Stimulated activated CD4-positive, alpha-beta T cell treated with anti-CD3 and anti-CD28 coated beads, Interleukin-1b, Interleukin-23, amount 100 ng/mL, for 4 hours (primary cell): Measurements from ENCODE around the gene TRIM47.

ENCODE experiments used
- DNase-seq, 2 donors: peaks; one replicate each; pipeline ENCODE4 v3.0.0-alpha.2; 2020; ENCODE audit warnings: low read depth in 2 of 2

The TRIM47 gene

DNA sequence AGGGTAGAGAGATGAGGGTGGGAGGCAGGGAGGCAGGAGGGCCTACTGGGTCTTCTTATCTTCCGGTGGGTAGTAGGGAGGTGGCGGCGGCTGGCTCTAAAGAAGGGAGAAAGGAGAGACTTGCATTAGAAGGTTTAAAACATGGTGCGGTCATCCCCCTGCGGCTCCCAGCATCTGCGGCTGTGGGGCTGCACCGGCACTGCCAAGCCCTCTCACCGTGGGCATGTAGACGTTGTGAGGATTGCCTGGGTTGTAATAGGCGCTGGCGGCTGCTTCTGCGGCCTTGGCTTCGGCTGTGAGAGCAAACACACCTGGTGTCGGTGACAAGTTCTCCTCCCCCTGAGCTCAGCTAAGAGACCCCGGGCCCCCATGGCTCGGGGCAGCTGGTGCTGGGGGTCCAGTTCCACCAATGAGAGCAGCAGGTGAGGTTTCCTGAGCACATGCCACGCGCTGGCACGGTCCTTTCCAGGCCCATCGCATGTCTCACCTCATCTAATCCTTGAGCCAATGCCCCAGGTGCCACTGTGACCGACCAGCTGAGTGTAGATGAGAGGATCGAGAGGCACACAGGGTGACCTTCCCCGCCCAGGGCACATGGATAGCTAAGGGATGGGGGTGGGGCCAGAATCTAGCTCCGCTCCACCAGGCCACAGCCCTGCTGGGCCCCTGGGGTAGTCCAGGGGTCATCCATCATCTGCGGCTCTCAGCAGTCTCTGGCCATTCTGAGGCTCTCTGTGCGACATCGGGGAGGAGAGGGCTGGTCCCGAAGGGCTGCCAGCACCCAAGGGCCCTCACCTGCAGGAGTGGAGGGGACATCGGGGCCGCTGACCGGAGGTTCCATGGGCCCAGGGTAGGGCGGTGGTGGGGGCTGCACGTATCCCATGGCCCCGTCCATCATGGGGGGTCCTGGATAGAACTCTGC, 31.4 kb downstream of the TRIM47 start:
- no peak for DNase-seq

DNA sequence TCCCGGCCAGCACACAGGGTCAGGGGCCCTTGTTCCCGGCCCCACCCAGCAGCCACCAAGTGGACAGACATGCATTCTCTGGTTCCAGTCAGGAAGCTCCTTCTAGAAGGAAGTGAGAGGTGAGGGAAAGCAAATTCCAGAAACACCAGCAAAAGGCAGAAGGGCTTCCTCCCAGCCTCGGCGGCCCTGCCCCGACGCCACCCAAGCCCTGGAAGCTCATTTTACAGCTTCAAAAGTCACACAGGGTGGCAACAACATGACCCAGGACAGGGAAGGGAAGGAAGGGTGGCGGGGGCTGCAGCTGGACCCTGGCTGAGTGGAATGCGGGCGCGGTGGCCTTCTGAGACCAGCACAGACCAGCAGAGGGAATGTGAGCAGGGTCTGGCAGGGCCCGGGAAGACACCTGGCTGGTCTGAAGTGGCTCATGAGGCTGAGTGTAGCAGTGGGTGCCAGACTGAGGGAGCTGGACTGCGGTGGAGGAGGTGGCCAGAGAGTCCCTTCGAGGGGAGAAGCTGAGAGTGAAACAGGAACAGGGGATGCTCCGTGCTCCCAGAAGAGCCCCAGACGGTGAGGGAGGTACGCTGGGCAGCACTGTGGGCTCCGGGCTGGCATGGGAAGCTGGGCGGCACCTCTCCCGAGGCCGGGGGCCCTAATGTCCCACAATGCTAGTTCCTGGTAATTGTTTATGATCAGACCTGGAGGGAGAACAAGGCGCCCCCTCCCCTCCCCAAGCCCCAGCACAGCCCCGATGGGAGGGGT, 32.3 kb downstream of the TRIM47 start:
- DNase-seq: no peak

DNA sequence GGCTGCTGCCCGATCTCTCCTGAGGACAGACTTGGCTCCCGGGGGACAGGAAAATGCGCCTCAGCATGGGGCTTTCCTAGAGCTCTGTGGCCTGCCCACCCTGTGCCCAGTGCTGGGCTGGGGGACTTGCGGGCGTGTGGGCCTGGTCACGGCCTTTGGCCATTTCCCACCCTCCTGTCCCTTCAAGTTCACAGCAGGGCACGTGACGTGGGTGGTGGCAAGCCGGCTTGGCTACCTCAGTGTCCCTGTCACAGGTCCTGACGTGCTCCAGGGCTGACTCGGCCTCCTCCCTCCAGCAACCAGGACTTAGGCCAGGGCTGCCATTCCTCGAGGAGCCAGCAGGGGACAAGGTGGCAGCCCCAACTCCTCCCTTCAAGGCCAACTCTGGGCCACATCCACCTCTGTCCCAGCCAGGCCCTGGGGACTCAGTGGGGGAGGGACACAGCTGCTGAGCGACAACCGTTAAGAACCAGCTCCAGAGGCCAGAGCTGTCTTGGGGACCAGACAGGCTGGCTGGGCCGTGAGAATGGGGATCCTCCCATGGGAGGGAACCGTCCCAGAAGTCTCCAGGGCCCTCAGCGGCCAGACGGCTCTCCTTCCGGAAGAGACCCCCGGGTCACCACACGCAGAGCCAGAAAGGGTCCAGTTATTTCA, 33.2 kb downstream of the TRIM47 start:
- peak; percentile 39 to 57 for DNase-seq

DNA sequence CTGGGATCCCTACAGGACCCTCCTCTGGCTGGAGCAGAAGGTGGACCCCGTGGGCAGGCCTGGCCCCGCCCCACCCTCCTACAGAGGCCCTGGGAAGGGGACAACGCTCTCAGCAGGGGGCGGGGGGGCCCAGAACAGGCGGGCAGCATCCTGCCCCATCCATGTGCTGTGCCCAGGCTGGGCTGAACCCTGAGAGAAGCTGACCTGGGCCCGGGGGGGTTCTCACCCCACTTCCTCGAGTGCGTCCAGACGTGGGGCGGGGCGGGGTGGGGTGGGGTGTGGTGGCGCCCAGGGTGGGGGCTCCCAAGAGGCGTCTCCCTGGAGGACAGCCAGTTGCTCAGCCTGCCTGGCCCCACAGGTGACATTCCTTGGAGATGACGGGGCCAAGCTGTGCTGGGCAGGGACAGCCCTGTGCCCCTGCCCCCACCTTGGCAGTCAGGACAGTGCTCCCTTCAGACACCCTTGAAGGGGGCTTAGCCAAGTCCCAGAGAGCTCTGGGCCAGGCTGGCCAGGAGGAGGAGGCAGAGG, 33.8 kb downstream of the TRIM47 start:
- DNase-seq: no peak

DNA sequence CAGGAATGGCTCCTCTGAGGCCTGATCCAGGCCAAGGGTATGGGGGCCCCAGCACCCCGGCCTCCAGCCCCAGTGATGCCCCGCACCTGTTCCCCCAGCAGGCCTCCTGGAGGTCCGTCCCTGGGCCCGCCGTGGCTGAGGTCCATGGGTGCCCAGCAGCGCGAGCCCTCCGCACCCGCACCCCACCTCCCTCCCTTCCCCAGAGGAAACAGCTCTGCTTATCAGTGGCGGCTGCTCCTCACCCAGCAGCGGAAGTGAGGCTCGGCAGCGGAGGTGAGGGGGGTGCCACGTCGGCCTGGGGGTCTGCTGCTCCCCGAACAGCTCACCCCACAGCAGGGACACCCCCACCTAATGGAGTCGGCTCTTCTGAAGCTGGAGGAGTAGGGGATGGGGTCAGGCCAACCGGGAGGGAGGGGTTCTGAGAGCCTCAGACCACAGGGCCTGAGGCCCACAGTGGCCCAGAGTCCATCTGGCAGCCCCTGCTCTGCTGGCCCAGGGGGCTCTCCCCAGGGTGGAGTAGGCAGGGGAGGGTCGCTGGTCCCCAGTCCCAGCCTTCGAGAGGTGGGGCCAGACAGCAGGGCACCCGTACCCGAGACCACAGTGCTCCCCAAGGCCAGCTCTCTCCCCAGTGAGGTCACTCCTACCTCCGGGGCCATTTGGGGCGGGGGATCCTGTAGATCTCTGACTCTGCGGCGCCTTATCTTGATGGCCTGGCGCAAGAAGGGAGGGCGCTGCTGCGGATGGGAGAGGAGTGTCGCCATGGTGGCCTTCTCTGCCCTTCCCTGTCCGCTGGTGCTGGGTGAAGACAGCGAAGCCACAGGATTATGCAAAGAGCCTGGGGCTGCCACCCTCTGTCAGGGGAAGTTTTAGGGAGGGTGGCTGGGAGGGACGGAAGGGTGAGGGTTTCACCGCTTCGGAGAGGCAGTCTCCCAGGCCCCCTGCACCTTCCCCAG, 34.5 kb downstream of the TRIM47 start, which contains the start of gene UNC13D:
UNC13D (minus strand) TSS at position 828 of the 953 bp plus-strand sequence; CDS start at position 761, 67 bp downstream.
- DNase-seq: peak; percentile 41 to 51

DNA sequence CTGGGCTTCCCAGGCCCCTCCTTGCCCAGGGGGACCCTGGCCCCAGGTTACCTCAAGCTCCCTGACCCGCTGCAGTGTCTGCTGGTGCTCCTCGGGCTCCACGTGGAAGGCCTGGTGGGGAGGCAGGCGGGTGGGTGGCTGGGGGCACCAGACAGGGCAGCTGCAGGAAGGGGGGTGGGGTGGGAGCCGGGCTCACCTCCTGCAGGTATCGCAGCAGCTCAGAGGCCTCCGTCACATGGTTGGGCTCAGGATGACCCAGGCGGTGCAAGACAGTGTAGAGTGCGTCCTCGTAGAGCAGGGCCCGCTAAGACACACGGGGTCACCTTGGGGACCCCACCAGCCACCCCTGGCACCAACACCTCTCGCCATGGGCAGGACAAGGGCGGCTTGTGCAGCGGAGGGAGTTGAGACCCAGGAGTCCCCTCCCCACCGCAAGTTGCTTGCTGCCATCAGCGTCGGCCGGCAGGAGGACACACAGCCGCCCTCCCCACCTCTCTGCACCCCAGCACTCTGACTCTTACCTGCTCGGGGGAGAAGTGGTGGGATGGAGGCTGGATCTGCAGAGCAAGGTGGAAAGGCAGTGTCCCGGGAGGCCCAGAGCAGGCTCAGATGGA, 35.3 kb downstream of the TRIM47 start:
- no peak for DNase-seq

- no peak for DNase-seq
These were observed 36.0 kb downstream of the TRIM47 start for GRCh38 chr17:75842411-75842810.

DNA sequence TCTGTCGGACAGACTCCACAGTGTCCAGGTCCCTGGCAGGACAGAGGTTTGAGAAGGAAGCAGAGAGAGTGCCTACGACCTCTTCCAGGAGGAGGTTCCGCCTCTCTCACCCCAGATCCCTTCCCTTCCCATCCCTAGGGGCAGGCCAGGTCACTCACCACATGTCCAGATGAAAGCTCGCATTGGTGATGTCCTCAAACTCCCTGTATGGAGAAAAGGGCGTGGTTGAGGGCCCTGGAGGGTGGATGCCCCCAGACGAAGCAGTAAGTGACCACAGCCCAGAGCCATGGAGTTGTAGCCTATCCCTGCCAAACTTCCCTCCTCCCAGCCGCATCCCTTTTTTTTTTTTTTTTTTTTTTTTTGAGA, 37.6 kb downstream of the TRIM47 start:
- no peak for DNase-seq

GRCh38 chr17:75839942-75840798, 38.2 kb downstream of the TRIM47 start:
- no peak for DNase-seq

GRCh38 chr17:75838410-75838809, 40.0 kb downstream of the TRIM47 start:
- DNase-seq: no peak

DNA sequence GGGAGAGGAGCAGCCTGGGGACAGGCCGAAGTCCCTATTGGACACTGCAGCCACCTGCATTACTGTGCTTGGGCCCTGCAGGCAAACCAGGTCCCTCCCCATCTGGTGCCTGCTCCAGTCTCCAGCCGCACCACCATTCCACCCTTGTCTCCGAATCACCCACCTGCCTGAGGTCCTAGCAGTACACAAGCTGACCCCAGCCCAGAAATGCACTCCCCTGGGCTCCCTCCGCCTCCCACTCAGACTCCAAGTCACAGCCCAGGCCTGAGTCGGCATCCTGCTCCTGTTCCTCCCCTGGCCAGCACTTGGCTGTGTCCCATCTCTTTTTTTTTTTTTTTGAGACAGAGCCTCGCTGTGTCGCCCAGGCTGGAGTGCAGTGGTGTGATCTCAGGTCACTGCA, 40.5 kb downstream of the TRIM47 start:
- no peak for DNase-seq

GRCh38 chr17:75836605-75837004, 41.8 kb downstream of the TRIM47 start:
- DNase-seq: no peak

- no peak for DNase-seq
These were observed 42.8 kb downstream of the TRIM47 start for GRCh38 chr17:75835654-75835987.

- DNase-seq: no peak
These were observed 43.3 kb downstream of the TRIM47 start for GRCh38 chr17:75834928-75835653.

DNA sequence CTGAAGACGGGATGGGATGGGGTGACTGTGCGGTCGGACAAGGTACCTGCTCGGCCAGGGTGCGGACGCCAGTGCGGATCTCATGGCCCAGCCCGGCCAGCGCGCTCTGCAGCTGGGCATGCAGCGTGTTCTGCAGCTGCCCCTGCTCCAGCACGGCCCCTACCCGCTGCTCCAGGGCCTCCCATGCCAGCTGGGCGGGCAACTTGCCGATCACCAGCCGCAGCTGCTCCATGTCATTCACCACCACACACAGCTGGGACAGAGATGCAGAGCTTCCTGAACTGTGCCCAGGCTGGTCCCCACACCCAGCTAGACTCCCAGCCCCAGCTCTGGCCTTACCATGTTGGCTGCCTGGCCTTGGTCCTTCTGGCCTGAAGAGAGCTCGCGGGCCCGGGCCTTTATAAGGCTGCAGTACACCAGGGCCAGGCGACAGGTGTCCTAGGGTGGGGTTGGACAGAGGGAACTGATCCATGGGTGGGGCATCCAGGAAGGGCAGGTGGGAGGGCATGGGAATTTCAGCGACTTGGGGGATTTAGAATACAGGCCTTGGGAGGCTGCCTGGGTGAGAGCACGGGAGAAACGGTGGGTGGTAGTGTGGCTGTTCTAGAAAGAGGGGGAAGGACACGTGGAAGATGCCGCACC, 44.0 kb downstream of the TRIM47 start:
- no peak for DNase-seq

DNA sequence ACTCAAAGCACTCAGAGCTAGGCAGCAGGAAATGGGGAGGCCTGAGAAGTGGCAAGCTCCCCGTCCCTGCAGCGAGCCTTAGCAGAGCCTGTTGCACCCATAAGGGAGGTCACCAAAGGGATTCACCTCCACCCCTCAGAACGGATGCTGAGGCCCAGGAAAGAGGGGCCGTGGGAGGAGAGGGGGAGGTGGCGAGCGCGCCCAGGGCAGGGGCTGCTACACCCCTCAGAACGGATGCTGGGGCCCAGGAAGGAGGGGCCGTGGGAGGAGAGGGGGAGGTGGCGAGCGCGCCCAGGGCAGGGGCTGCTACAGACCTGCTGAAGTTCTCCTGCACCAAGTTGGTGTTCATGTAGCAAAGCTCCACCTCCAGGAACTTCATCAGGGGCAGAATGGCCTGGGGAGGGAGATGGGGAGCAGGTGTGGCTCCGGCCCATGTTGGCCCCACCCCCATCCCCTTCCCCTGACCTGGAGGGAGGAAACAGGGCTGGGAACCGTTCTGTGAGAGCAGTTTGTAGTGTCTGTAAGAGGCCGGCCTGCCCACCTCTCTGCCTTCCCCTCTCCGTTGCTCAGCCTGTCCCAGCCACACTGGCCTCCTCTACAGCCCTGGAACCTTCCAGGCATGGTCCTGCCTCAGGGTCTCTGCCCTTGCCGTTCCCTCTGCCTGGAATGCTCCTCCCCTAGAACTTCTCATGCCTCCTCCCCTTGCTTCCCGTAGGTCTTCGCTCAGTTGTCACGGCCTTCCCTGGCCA, 45.6 kb downstream of the TRIM47 start:
- DNase-seq: no peak

GRCh38 chr17:75832164-75832651, 46.2 kb downstream of the TRIM47 start:
- no peak for DNase-seq
